Fibroblast of lung (primary cell): ENCODE measurements around the gene TMEM214. TPM values are rescaled to one million over a fixed set of nuclear protein-coding genes. Genes with fewer than 3 reads are reported as not detected.

Source experiments
- DNase-seq, 2 donors: peaks; one replicate each; pipeline versions ENCODE4 v3.0.0 to v3.0.0-alpha.2; 2010; ENCODE audit warnings: low read depth in 2 of 2
- H2AFZ ChIP-seq: 2 replicates; pipeline ENCODE4 v1.5.1; 2012; ENCODE audit warnings: low read length, control low read depth, inconsistent platforms
- H3K27ac ChIP-seq: 2 replicates; pipeline ENCODE4 v1.5.1; 2011; ENCODE audit warnings: low read length, control low read depth; ENCODE audit not compliant: insufficient read depth
- H3K27me3 ChIP-seq: 2 replicates; pipeline ENCODE4 v1.5.1; 2011; ENCODE audit warnings: mild to moderate bottlenecking, low read length; ENCODE audit not compliant: control insufficient read depth, insufficient read depth
- H3K36me3 ChIP-seq: 2 replicates; pipeline ENCODE4 v1.5.1; 2011; ENCODE audit warnings: low read length; ENCODE audit not compliant: control insufficient read depth, insufficient read depth
- H3K4me1 ChIP-seq: 2 replicates; pipeline ENCODE4 v1.5.1; 2011; ENCODE audit warnings: low read length; ENCODE audit not compliant: control insufficient read depth, insufficient read depth; ENCODE audit errors: extremely low read depth
- H3K4me2 ChIP-seq: 2 replicates; pipeline ENCODE4 v1.5.1; 2011; ENCODE audit warnings: low read length, control low read depth; ENCODE audit not compliant: insufficient read depth; ENCODE audit errors: extremely low read depth
- H3K4me3 ChIP-seq, 4 experiments: fragments of 200-600 bp in 1 of 4; sonication (generic) in 1 of 4; replicated peaks in 1 of 4; 2 replicates each; pipeline ENCODE4 v1.5.1; 2011 to 2016; ENCODE audit warnings: low read length in 4 of 4, low read depth in 3 of 4, mild to moderate bottlenecking in 3 of 4, control low read depth in 2 of 4, inconsistent platforms in 1 of 4, mixed read lengths in 1 of 4; ENCODE audit not compliant: insufficient read depth in 1 of 4; ENCODE audit errors: control extremely low read depth in 1 of 4
- H3K79me2 ChIP-seq: 2 replicates; pipeline ENCODE4 v1.5.1; 2012; ENCODE audit warnings: mild to moderate bottlenecking, low read length, inconsistent platforms; ENCODE audit not compliant: control insufficient read depth, insufficient read depth
- H3K9ac ChIP-seq: 2 replicates; pipeline ENCODE4 v1.5.1; 2011; ENCODE audit warnings: mild to moderate bottlenecking, low read length, control low read depth; ENCODE audit not compliant: insufficient read depth
- H3K9me3 ChIP-seq: 2 replicates; pipeline ENCODE4 v1.5.1; 2012; ENCODE audit warnings: low read depth, low read length; ENCODE audit not compliant: control insufficient read depth, insufficient read depth
- H4K20me1 ChIP-seq: 2 replicates; pipeline ENCODE4 v1.5.1; 2011; ENCODE audit warnings: low read length; ENCODE audit not compliant: control insufficient read depth, insufficient read depth; ENCODE audit errors: extremely low read depth
- CTCF ChIP-seq, 2 donors: IDR thresholded peaks in 1 of 2; conservative IDR thresholded peaks in 1 of 2; 1 replicate in 1 of 2; 2 replicates in 1 of 2; pipeline ENCODE4 v1.5.1; 2011 to 2012; ENCODE audit warnings: low read length in 2 of 2, control low read depth in 1 of 2, inconsistent platforms in 1 of 2, low read depth in 1 of 2, mild to moderate bottlenecking in 1 of 2
- EZH2 ChIP-seq: IDR thresholded peaks from 2 replicates; pipeline ENCODE4 v1.5.1; 2012; ENCODE audit warnings: low read length, control low read depth, mild to moderate bottlenecking; ENCODE audit errors: missing control alignments
- polyA plus RNA-seq, 2 donors: library from polyadenylated mRNA; depleted of rRNA in 1 of 2; stranded (reverse) in 1 of 2; unstranded in 1 of 2; fragments of >200 nt; gene quantifications; 2 replicates each; pipeline ENCODE4 v1.2.1, GENCODE V29; 2011 to 2012; ENCODE audit warnings: missing spikeins in 1 of 2
- total RNA-seq: library from RNA; depleted of rRNA; stranded (reverse); fragments of >200 nt; gene quantifications from 2 replicates; pipeline ENCODE4 v1.2.1, GENCODE V29; 2014

The TMEM214 gene
- total and polyA plus RNA-seq, 2 donors (not counting 1 experiment from before 2014, with no cell fraction given) = 22.6 to 127 TPM

GRCh38 chr2:27039426-27039825 is 6.7 kb downstream of the TMEM214 start:
- Histone ChIP-seq H3K79me2 (peaks cover 8% of the 10 kb centered on the region), H3K9ac (no peak overlapping the region), H3K4me1 (peaks cover 2% of the 10 kb centered on the region), H3K27ac (no peak overlapping the region), H4K20me1 (no peaks in the 10 kb centered on the region), H2AFZ (no peak overlapping the region), H3K36me3 (peaks cover 51% of the 10 kb centered on the region), H3K4me2 (no peak overlapping the region), H3K9me3 (no peaks in the 10 kb centered on the region), H3K4me3 (no peak overlapping the region), H3K27me3 (no peaks in the 10 kb centered on the region)
- no peak for DNase-seq
- TF ChIP-seq EZH2 (no peak), CTCF (conservative IDR thresholded peaks at IDR 0.05 in 1 of 2, IDR thresholded peaks at IDR 0.05 in 1 of 2; ENCODE audit: low read depth in 1 of 2, low read length in 2 of 2) (no peak)

- Histone ChIP-seq H3K4me1 (peaks cover 2% of the 10 kb centered on the region), H3K36me3 (peaks cover 51% of the 10 kb centered on the region), H3K27ac (no peak overlapping the region), H4K20me1 (no peaks in the 10 kb centered on the region), H3K27me3 (no peaks in the 10 kb centered on the region), H3K9me3 (no peaks in the 10 kb centered on the region), H3K4me3 (no peak overlapping the region), H3K79me2 (peaks cover 7% of the 10 kb centered on the region), H3K4me2 (no peak overlapping the region), H3K9ac (no peak overlapping the region), H2AFZ (no peak overlapping the region)
- TF ChIP-seq CTCF (conservative IDR thresholded peaks at IDR 0.05 in 1 of 2, IDR thresholded peaks at IDR 0.05 in 1 of 2; ENCODE audit: low read depth in 1 of 2, low read length in 2 of 2) (no peak), EZH2 (no peak)
- DNase-seq = no peak
Measured at GRCh38 chr2:27039871-27040270, 7.1 kb downstream of the TMEM214 start.

- TF ChIP-seq EZH2 = no peak
- TF ChIP-seq CTCF (conservative IDR thresholded peaks at IDR 0.05 in 1 of 2, IDR thresholded peaks at IDR 0.05 in 1 of 2; ENCODE audit: low read depth in 1 of 2, low read length in 2 of 2) = no peak
- Histone ChIP-seq H3K9ac (no peak overlapping the region), H3K27ac (no peak overlapping the region), H3K4me1 (peaks cover 2% of the 10 kb centered on the region), H3K4me2 (no peak overlapping the region), H4K20me1 (no peaks in the 10 kb centered on the region), H3K36me3 (peaks cover 47% of the 10 kb centered on the region), H3K79me2 (peaks cover 3% of the 10 kb centered on the region), H3K4me3 (no peak overlapping the region), H3K27me3 (no peaks in the 10 kb centered on the region), H3K9me3 (no peaks in the 10 kb centered on the region), H2AFZ (no peak overlapping the region)
- no peak for DNase-seq
Measured at GRCh38 chr2:27040282-27040681, 7.5 kb downstream of the TMEM214 start.
